Measurements from ENCODE around the gene TAOK2. TPM values are rescaled to one million over a fixed set of nuclear protein-coding genes. Genes with fewer than 3 reads are reported as not detected.

TAOK2 gene
- total RNA-seq, 1 donor = 10.5 TPM

DNA sequence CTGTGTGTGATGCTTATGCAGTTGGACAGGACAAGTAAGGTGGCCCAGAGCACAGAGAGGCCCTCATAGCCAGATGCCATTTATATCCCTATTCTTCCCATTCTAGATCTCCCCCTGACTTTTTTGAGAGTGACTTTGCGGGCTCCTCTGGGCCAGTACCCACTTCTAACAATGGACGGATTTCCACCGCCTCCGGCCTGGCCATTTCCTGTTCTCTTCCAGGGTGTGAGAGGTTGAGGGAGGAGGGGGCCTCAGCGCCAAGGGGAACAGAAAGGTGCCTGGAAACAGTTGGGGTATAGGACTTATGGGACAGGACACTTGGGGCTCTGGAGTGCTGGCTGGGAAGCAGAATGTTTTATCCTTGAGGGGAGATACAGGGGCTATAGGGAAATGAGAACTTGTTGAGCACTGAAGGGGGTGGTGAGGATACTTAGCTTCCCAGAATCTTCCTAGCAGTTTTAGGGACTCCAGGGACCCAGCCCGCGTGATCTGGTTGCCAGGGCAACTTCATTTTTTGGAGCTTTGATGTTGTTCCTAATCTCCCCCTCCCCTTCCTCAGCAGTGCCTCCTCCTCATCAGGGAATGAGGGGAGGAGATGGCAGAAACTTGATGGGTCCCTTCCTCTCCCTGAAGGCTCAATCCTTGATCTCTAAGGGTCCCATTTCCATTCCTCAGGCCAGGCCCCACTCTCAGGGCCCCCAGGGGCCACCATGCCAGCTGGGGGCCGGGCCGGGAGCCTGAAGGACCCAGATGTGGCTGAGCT, 3.6 kb downstream of the TAOK2 start:
- Histone ChIP-seq H3K4me3 (ENCODE audit: low read length) (no peak overlapping the region), H3K27me3 (ENCODE audit: insufficient read depth, low read length) (no peaks in the 10 kb centered on the region), H3K4me1 (ENCODE audit: insufficient read depth, low read length) (peaks cover 37% of the 10 kb centered on the region), H3K9me3 (ENCODE audit: low read depth, low read length) (no peaks in the 10 kb centered on the region)

DNA sequence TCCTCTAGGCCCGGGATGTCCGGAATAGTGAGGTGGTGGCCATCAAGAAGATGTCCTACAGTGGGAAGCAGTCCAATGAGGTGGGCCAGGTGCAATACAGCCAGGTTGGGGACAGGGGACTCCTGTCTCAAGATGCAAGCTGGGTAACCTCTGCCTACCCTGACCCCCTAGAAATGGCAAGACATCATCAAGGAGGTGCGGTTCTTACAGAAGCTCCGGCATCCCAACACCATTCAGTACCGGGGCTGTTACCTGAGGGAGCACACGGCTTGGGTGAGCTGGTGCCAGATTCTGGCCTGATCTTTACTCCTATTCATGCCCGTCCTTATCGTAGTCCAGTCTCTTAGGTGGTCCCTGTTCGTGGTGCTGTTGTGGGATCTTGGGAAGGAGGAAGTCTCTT, 4.4 kb downstream of the TAOK2 start:
- Histone ChIP-seq H3K4me1 (ENCODE audit: insufficient read depth, low read length) (peaks cover 30% of the 10 kb centered on the region), H3K27me3 (ENCODE audit: insufficient read depth, low read length) (no peaks in the 10 kb centered on the region), H3K4me3 (ENCODE audit: low read length) (no peak overlapping the region), H3K9me3 (ENCODE audit: low read depth, low read length) (no peaks in the 10 kb centered on the region)

GRCh38 chr16:29978564-29979270, 5.0 kb downstream of the TAOK2 start:
- peaks cover 27% of the 10 kb centered on the region for H3K4me1 ChIP-seq (ENCODE audit: insufficient read depth, low read length)
- no peaks in the 10 kb centered on the region for H3K9me3 ChIP-seq (ENCODE audit: low read depth, low read length)
- no peak overlapping the region for H3K4me3 ChIP-seq (ENCODE audit: low read length)
- no peaks in the 10 kb centered on the region for H3K27me3 ChIP-seq (ENCODE audit: insufficient read depth, low read length)

GRCh38 chr16:29982560-29983419, 9.1 kb downstream of the TAOK2 start:
- Histone ChIP-seq H3K9me3 (ENCODE audit: low read depth, low read length) (no peaks in the 10 kb centered on the region), H3K27me3 (ENCODE audit: insufficient read depth, low read length) (no peaks in the 10 kb centered on the region), H3K4me3 (ENCODE audit: low read length) (no peak overlapping the region)

DNA sequence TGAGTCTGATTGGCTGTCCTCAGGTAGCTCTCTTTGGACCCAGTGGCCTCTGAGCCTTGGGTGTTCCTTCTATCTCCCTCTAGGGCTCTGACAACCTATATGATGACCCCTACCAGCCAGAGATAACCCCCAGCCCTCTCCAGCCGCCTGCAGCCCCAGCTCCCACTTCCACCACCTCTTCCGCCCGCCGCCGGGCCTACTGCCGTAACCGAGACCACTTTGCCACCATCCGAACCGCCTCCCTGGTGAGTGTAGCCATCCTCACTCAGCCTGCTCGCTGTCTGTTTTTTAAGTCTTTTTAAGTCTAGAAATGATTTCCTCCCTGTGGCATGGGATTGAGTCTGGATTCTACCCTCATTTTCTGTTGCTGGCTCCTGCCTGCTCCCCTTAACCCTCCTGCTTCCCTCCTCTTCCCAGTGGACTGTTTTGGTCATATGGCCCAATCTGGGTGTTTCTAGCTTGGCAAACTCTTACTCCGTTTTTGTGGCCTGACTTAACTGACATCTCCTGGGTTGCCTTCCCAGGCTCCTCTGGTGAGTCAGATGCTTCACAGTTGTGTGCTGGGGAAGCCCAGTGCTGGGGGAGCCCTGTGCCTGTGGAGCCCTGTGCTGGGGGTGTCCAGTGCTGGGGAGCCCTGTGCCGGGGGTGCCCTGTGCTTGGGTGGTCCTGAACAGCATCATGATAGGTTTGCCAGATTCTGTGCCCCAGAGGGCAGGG, 9.9 kb downstream of the TAOK2 start:
- Histone ChIP-seq H3K27me3 (ENCODE audit: insufficient read depth, low read length) (no peaks in the 10 kb centered on the region), H3K4me3 (ENCODE audit: low read length) (no peak overlapping the region), H3K9me3 (ENCODE audit: low read depth, low read length) (no peaks in the 10 kb centered on the region), H3K4me1 (ENCODE audit: insufficient read depth, low read length) (no peaks in the 10 kb centered on the region)

More at GRCh38 chr16:29982560-29983419, 9.1 kb downstream of the TAOK2 start:
- H3K4me1 ChIP-seq (ENCODE audit: insufficient read depth, low read length) = no peaks in the 10 kb centered on the region

GRCh38 chr16:29984137-29984763, 10.6 kb downstream of the TAOK2 start:
- no peak overlapping the region for H3K4me3 ChIP-seq (ENCODE audit: low read length)
- H3K4me1 ChIP-seq (ENCODE audit: insufficient read depth, low read length) = no peaks in the 10 kb centered on the region
- no peaks in the 10 kb centered on the region for H3K27me3 ChIP-seq (ENCODE audit: insufficient read depth, low read length)
- H3K9me3 ChIP-seq (ENCODE audit: low read depth, low read length) = no peaks in the 10 kb centered on the region

DNA sequence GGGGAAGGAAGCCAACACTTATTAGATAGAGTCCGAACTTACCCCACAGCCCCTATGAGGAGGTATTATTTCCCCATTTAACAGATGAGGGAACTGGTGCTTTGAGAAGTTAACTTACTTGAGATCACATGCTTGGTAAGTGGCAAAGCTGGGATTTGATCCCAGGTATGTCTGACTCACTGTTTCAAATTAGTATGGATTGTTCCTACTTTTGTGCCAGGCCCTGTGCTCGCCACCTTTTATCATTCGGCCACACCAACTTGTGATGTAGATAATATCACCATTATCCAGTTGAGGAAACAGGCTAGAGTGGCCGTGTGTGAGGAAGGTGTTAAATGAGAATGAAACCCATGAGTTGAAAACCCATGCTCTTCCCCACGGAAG, 11.1 kb downstream of the TAOK2 start:
- Histone ChIP-seq H3K27me3 (ENCODE audit: insufficient read depth, low read length) (no peaks in the 10 kb centered on the region), H3K9me3 (ENCODE audit: low read depth, low read length) (no peaks in the 10 kb centered on the region), H3K4me3 (ENCODE audit: low read length) (no peak overlapping the region), H3K4me1 (ENCODE audit: insufficient read depth, low read length) (no peaks in the 10 kb centered on the region)

GRCh38 chr16:29985271-29985811, 11.7 kb downstream of the TAOK2 start:
- Histone ChIP-seq H3K4me3 (ENCODE audit: low read length) (no peak overlapping the region), H3K4me1 (ENCODE audit: insufficient read depth, low read length) (no peaks in the 10 kb centered on the region), H3K27me3 (ENCODE audit: insufficient read depth, low read length) (no peaks in the 10 kb centered on the region), H3K9me3 (ENCODE audit: low read depth, low read length) (no peaks in the 10 kb centered on the region)

DNA sequence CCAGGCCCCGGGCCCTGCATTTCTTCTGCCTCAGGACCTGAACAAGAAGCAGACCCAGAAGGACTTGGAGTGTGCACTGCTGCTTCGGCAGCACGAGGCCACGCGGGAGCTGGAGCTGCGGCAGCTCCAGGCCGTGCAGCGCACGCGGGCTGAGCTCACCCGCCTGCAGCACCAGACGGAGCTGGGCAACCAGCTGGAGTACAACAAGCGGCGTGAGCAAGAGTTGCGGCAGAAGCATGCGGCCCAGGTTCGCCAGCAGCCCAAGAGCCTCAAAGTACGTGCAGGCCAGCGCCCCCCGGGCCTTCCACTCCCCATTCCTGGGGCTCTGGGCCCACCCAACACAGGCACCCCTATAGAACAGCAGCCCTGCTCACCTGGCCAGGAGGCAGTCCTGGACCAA, 12.6 kb downstream of the TAOK2 start:
- H3K9me3 ChIP-seq (ENCODE audit: low read depth, low read length) = no peaks in the 10 kb centered on the region
- H3K4me3 ChIP-seq (ENCODE audit: low read length) = no peak overlapping the region
- no peaks in the 10 kb centered on the region for H3K27me3 ChIP-seq (ENCODE audit: insufficient read depth, low read length)
- H3K4me1 ChIP-seq (ENCODE audit: insufficient read depth, low read length) = no peaks in the 10 kb centered on the region

DNA sequence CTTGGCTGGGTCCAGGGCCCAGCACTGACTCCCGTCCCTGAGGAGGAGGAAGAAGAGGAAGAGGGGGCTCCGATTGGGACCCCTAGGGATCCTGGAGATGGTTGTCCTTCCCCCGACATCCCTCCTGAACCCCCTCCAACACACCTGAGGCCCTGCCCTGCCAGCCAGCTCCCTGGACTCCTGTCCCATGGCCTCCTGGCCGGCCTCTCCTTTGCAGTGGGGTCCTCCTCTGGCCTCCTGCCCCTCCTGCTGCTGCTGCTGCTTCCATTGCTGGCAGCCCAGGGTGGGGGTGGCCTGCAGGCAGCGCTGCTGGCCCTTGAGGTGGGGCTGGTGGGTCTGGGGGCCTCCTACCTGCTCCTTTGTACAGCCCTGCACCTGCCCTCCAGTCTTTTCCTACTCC, 13.3 kb downstream of the TAOK2 start:
- no peaks in the 10 kb centered on the region for H3K4me1 ChIP-seq (ENCODE audit: insufficient read depth, low read length)
- H3K27me3 ChIP-seq (ENCODE audit: insufficient read depth, low read length) = no peaks in the 10 kb centered on the region
- H3K4me3 ChIP-seq (ENCODE audit: low read length) = no peak overlapping the region
- no peaks in the 10 kb centered on the region for H3K9me3 ChIP-seq (ENCODE audit: low read depth, low read length)

GRCh38 chr16:29987371-29988085, 13.9 kb downstream of the TAOK2 start:
- Histone ChIP-seq H3K9me3 (ENCODE audit: low read depth, low read length) (no peaks in the 10 kb centered on the region), H3K27me3 (ENCODE audit: insufficient read depth, low read length) (no peaks in the 10 kb centered on the region), H3K4me3 (ENCODE audit: low read length) (no peak overlapping the region)

GRCh38 chr16:29988346-29989075, 14.8 kb downstream of the TAOK2 start:
- no peaks in the 10 kb centered on the region for H3K27me3 ChIP-seq (ENCODE audit: insufficient read depth, low read length)
- no peaks in the 10 kb centered on the region for H3K9me3 ChIP-seq (ENCODE audit: low read depth, low read length)
- H3K4me1 ChIP-seq (ENCODE audit: insufficient read depth, low read length) = peaks cover under 1% of the 10 kb centered on the region
- H3K4me3 ChIP-seq (ENCODE audit: low read length) = no peak overlapping the region

More at GRCh38 chr16:29987371-29988085, 13.9 kb downstream of the TAOK2 start:
- no peaks in the 10 kb centered on the region for H3K4me1 ChIP-seq (ENCODE audit: insufficient read depth, low read length)

Data from mononuclear cell (primary cell).